ENCODE results near the gene CALHM5. TPM values are rescaled to one million over a fixed set of nuclear protein-coding genes. Genes with fewer than 3 reads are reported as not detected.
"Not testable (repeated sequence)": the region's sequence is repeated elsewhere in the genome, so short reads cannot be mapped to it uniquely, and the experiment has no call there.

The CALHM5 gene, protein sequence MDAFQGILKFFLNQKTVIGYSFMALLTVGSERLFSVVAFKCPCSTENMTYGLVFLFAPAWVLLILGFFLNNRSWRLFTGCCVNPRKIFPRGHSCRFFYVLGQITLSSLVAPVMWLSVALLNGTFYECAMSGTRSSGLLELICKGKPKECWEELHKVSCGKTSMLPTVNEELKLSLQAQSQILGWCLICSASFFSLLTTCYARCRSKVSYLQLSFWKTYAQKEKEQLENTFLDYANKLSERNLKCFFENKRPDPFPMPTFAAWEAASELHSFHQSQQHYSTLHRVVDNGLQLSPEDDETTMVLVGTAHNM
- total RNA-seq = 0.40 and 1.5 TPM in 2 replicates

DNA sequence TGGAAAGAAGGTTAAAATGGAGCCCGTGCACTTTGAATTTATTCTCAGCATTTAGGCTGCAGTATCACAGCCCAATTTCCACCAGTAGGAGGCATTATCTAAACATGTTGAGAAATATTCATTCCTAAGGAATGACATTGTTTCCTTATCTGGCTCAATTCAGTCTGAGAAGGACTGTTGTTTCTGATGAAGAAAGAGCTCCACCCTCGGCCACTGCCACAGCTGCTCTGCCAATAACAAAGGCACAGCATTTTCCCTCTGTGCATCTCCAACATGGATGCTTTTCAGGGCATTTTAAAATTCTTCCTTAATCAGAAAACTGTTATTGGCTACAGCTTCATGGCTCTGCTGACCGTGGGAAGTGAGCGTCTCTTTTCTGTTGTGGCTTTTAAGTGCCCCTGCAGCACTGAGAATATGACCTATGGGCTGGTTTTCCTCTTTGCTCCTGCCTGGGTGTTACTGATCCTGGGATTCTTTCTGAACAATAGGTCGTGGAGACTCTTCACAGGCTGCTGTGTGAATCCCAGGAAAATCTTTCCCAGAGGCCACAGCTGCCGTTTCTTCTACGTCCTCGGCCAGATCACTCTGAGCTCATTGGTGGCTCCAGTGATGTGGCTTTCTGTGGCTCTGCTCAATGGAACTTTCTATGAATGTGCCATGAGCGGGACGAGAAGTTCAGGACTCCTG lies at the start of gene CALHM5:
TSS of gene CALHM5 (plus strand) at position 216 of the 687 bp plus-strand sequence. CDS start at position 274, 58 bp downstream.
- peak; percentile 33 to 91 for DNase-seq (ENCODE audit: low read depth in 2 of 2)

DNA sequence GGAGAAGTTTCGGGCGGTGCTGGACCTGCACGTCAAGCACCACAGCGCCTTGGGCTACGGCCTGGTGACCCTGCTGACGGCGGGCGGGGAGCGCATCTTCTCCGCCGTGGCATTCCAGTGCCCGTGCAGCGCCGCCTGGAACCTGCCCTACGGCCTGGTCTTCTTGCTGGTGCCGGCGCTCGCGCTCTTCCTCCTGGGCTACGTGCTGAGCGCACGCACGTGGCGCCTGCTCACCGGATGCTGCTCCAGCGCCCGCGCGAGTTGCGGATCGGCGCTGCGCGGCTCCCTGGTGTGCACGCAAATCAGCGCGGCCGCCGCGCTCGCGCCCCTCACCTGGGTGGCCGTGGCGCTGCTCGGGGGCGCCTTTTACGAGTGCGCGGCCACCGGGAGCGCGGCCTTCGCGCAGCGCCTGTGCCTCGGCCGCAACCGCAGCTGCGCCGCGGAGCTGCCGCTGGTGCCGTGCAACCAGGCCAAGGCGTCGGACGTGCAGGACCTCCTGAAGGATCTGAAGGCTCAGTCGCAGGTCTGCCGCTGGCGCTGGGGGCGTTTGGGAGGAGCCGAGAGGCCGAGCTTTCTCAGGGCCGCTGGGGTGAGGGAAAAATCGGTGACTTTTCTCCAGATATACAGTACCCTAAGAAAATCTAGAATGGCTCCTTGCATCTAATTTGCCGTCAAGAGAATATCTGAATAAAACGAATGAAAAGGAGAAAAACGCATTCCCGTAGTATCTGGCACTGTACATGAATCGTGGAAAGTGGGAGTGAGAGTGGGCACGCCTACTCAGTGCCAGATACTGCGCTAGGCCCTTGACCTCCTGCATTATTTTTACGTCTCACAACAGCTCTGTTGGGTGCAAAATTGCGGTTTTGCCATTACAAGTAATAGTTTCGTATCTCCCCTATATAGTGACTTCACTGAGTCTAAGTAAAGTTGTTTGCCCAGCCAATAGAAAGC lies 49.2 kb upstream of the CALHM5 start:
- peak; percentile 52 to 57 for DNase-seq (ENCODE audit: low read depth in 2 of 2)

DNA sequence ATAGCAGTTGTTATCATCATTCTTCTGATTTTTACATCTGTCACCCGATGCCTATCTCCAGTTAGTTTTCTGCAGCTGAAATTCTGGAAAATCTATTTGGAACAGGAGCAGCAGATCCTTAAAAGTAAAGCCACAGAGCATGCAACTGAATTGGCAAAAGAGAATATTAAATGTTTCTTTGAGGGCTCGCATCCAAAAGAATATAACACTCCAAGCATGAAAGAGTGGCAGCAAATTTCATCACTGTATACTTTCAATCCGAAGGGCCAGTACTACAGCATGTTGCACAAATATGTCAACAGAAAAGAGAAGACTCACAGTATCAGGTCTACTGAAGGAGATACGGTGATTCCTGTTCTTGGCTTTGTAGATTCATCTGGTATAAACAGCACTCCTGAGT lies 48.1 kb upstream of the CALHM5 start:
- no peak for DNase-seq (ENCODE audit: low read depth in 2 of 2)

DNA sequence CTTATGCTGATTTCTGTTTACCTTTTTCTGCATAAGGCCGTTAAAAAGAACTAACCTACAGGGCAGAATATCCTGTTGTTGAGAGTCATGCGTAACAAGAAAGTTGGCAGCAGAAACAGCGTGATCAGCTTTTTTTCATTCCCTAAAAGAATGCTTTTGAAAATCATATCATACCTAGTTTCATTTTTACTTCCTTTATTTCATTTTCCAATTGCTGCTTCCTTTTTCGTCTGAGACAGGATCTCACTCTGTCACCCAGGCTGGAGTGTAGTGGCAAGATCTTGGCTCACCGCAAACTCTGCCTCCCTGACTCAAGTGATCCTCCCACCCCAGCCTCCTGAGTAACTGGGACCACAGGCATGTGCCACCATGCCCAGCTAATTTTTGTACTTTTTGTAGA lies 46.2 kb upstream of the CALHM5 start:
- DNase-seq (ENCODE audit: low read depth in 2 of 2) = peak in 1 of 2 donors; percentile 66

DNA sequence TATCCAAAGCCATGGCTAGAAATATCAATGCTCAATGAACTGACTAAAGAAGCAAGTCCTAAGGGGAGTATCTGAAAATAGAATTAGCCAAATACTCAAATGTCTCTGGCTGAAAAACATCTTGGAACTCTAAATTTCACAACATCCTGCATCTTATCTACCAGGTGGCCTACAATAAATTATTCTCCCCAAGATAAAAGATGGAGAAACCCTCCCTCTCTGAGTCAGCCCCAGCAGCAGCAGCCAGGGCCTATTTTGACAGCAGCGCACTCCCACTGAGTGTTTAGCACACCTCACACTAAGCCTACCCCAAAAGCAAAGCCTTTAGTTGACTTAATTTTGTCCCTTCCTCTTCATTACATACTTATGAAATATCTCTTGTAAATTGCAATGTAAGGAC lies 44.3 kb upstream of the CALHM5 start:
- DNase-seq (ENCODE audit: low read depth in 2 of 2) = no peak

DNA sequence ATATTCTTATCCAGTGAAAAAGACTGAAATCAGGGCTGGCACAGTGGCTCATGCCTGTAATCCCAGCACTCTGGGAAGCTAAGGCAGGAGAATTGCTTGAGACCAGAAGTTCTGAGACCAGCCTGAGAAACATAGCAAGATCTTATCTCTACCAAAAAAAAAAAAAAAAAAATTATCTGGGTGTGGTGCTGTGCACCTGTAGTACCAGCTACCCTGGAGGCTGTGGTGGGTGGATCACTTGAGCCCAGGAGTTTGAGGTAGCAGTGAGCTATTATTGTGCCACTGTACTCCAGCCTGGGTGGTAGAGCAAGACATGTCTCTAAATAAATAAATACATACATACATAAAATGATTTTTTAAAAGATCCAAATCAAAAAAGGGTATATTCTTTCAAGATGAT lies 43.9 kb upstream of the CALHM5 start:
- no peak for DNase-seq (ENCODE audit: low read depth in 2 of 2)

DNA sequence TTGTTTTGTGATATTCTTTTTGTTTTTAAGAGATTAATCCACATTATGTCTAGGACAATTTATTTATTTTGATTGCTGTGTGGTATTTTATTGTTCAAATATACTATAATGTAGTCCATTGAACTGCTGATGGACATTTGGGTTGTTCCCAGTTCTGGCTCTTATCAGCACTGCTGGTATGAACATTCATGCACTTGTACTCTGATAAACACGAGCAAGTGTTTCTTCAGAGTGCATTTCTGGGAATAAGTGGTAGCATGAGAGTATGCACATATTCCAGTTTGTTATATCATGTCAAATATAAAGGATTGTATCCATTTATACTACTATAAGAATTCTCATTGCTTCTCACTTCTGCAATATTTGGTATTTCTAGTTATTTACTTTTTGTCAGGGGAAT lies 43.1 kb upstream of the CALHM5 start:
- DNase-seq (ENCODE audit: low read depth in 2 of 2) = no peak

DNA sequence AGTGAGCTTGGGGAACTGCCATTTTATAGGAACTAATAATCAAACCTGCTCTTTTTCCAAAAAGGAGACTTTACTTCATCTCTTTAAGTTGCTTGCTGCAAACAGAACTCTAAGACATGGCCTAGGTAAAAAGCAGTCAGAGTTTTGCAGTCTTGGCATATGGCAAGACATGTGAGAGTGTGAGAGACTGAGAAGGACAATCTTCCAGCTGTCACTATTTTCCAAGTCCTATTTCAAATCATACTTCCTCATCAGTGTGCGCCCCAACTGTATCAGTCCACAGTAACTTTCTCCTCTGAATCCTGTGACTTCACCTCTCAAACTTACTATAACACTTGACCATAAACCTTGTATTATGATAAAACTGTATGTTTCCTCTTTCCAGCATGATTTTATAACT lies 39.9 kb upstream of the CALHM5 start:
- no peak for DNase-seq (ENCODE audit: low read depth in 2 of 2)

DNA sequence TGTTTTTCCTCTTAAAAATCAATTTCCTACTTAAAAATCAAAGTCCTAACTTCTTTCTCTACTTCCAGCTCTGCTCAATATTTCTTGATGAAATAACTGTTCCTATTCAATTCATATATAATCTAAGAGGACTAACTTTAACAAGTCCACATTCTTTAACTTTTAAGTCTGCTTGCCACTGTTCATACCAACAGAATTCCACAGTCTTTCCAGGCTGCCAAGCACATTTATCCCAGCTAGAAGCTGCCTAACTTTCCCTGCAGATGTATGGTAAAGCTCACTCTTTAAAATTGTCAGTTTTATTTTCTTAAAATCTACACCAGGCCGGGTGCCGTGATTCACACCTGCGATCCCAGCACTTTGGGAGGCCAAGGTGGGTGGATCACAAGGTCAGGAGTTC lies 38.7 kb upstream of the CALHM5 start:
- DNase-seq (ENCODE audit: low read depth in 2 of 2) = no peak

DNA sequence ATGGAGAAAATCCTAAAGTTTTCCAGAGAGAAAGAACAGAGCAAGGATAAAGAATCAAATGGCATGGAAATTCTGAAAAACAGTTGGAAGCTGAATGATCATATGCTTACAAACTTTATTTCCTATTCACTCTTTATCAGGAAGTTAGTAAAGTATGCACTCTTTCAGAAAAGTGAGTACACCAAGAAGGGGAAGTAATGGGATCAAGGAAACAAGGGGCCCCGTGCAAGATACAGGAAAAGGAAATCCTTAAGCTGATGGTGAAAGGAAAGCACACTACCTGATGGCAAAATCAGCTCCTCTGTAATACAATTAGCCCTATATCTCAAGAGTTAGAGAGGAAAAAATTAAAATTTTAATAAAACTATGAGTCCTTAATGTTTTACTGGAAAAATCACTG lies 36.3 kb upstream of the CALHM5 start:
- no peak for DNase-seq (ENCODE audit: low read depth in 2 of 2)

DNA sequence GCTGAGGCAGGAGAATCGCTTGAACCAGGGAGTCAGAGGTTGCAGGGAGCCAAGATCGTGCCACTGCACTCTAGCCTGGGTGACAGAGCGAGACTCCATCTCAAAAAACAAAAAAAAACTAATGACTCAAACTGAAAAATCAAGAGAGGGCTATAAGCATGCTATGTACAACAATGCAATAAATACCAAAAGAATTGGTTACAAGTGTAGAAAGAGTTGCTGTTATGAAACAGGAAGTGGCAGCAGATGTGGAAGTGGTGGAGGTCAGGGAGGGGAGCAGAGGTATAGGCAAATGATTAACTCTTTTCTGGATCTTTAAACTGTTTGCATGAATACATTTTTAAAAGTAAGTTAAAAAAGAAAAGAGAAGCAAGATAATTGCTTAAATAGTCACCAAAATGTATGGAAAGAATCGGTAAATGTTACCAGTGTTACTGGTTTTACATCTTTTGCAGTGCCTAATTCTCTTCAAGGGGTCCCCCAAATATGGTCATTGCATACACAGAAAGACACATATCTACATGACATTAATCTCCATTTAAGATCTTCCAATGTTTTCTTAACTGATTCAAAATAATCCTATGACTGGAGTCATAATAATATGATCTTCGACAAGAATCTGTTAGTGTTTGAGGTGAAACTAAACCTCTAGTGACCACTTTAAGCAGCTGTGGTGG lies 35.3 kb upstream of the CALHM5 start:
- DNase-seq (ENCODE audit: low read depth in 2 of 2) = peak in 1 of 2 donors; percentile 10

DNA sequence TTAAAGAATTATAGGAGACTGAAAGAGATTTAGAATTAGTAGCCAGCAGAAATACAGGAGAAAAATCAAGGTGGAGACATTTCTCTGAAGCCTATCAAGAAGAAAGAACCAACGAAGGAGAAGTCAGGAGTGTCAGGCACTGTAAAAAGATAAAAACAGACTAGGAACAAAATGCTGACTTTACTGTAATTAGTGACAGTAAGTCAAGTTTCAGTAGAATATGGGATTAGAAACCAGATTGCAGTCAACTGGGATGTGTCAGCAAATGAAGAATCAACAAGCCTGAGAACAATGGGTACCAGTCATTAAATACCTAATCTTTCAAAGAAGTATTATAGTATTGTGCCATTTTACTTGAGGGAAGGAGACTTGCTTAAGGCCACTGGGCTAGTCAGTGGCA lies 28.7 kb upstream of the CALHM5 start:
- no peak for DNase-seq (ENCODE audit: low read depth in 2 of 2)

DNA sequence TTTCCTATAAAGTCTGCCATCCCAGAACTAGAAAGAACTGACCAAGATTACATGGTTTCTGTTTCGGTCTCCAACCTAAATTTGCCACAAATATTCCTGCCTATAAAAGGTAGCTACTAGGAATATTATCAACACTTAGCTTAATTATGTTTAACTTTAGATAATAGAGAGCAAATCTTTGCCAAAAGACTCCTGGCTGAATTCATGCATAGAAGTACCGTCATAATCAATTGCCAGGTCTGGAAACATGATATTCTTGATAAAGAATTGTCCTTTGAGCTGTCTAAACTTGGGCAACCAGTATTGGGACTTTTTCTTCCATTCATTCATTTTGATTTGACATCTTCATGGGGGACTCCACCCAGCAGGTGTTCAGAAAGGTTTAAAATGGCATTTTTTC lies 27.8 kb upstream of the CALHM5 start:
- DNase-seq (ENCODE audit: low read depth in 2 of 2) = no peak

DNA sequence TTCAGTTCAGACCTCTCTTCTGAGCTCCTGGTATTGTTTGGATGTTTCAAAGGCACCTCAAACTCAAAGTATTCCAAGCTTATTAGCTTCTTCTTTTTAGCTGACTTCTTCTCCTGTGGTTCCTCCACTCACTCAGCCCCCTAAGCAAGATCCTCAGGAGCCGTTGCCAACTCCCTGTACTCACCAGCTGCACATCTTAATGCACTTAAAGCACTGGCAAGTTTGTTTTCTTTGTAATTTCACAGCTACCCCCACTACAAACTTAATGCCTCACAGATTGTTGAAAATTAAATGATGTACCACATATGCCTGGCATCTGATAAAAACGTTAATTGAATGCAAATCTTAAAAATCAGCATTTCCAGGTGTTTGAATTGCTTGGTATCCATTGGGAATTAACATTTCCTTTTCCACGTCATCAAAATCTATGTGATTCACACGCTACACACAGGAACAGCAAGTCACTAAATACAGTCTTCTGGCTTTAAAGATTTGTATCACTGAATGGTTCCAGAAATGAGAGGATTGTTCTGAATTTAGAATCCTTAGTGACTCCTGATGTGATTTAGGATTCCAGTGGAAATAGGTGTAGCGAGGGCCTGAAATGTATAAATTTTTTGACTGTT lies 25.8 kb upstream of the CALHM5 start:
- DNase-seq (ENCODE audit: low read depth in 2 of 2) = no peak

DNA sequence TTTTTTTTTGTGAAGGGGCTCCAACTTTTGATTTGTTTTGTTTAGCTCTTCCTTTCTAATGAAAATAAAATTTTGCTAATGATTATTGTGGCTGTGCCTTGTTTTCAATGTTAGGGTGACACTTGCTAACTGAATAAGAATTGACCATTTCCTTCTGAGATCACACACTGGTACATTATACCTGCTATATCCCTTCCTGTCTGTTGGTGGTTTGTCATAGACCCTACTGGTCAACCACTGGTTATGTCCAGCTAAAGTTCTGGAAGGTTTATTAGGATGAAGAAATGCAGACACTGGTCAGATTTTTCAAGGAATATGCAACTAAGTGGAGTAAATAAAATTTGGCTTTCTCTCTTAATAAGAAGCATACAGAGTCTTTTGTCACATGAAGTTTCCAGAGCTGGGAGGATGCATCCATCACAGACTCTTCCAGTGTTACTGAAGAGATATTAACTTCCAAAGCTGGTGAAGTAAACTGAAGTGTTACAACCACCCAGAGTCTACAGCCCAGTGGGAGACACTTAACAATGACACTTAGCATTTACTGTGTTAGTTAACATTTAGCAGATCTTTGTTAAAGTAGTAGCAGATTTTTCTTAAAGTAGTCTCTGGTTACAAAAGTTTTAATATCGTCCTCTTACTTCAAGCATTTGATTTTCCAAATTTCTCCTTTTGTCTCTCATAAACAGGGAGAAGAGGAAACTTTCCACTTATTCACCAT lies 19.7 kb upstream of the CALHM5 start:
- DNase-seq (ENCODE audit: low read depth in 2 of 2) = no peak

DNA sequence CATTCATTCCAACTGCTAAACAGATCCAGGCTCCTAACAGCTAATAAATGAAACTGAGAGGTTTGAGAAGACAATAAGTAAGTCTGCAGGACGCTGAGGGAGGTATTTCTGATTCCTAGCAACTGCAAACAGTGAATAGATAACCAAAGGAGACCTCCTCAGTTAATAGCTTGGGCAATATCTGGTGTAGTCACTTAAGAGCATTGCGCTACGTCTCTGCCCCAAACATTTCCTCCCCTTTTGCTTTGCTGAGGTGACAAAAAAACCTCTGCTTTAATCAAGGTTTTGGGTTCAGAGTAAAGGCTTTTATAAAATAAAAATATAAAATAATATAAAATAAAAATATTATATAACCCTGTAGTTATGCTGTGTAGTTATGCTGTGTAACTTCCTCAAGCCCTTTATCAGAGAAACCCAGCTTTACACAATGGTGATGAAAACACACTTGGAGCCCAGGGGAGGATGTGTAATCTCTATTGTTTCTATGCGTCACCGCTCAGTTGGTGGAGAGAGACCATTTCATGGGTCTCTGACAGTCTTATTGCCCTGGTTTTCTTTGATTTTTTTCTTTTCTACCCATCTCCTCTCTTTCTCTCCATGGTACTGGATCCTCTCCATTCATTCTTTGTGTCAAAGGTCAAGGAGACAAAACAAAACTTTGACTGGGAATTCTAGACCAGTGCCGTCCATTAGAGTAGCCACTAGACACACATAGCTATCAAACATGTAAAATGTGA lies 18.9 kb upstream of the CALHM5 start:
- DNase-seq (ENCODE audit: low read depth in 2 of 2) = no peak

DNA sequence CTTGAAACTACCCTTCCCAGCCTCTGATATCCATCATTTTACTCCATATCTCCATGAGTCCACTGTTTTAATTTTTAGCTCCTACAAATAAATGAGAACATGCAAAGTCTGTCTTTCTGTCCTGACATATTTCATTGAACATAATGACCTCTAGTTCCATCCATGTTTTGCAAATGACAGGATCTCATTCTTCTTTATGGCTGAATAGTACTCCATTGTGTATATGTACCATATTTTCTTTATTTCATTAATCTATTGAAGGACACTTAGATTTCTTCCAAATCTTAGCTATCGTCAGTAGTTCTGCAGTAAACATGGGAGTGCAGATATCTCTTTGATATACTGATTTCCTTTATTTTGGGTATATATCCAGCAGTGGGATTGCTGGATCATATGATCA lies 16.3 kb upstream of the CALHM5 start:
- not testable (repeated sequence) for DNase-seq (ENCODE audit: low read depth in 2 of 2)

DNA sequence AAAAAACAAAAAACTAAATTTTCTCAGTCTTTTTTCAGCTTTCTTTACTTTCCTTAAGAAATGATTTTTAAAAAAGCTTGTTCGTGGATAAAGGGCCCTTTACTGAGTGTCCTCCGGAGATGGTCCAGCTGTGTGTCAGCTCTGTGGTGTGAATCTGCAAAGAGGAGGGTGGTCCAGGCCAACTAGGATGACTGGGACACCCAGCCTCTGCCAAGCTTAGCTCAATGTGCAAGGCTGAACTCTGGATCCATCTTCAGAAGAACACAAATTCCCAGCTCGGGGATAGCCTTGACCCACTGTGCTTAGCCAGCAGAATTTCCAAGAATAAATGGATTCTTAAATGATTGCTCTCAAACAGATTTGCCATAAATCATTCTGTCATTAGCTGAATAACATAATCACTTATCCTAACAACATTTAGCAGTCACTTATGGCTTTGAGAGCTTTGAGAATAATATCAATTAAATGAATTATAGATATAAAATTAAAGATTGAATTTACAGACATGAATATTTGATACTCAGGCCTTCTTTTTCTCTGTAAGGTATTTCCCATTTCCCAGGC lies 14.2 kb upstream of the CALHM5 start:
- DNase-seq (ENCODE audit: low read depth in 2 of 2) = no peak

DNA sequence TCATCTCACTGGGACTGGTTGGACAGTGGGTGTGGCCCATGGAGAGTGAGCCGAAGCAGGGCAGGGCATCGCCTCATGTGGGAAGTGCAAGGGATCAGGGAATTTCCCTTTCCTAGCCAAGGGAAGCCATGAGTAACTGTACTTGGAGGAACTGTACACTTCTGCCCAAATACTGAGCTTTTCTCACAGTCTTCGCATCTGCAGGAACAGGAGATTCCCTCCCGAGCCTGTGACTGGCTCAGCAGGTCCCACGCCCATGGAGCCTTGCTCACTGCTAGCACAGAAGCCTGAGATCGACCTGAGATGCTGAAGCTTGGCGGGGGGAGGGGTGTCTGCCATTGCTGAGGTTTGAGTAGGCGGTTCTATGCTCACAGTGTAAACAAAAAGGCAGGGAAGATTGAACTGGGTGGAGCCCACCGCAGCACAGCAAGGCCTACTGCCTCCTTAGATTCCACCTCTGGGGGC lies 10.4 kb upstream of the CALHM5 start:
- DNase-seq (ENCODE audit: low read depth in 2 of 2) = peak in 1 of 2 donors; percentile 8

All from lung microvascular endothelial cell (primary cell).